ENCODE results near the gene ABR.
"Not testable (repeated sequence)": the region's sequence is repeated elsewhere in the genome, so short reads cannot be mapped to it uniquely, and the experiment has no call there.

- TF ChIP-seq EP300 (conservative IDR thresholded peaks at IDR 0.05; ENCODE audit: poor library complexity, severe bottlenecking); CTCF (IDR thresholded peaks at IDR 0.05; ENCODE audit: poor library complexity, severe bottlenecking); EZH2 (IDR thresholded peaks at IDR 0.05; ENCODE audit: borderline replicate concordance, insufficient read depth, low read length, poor library complexity, severe bottlenecking): not testable (repeated sequence)
Measured at GRCh38 chr17:1152582-1152981, 27.2 kb downstream of the ABR start.
